ENCODE results near the gene PTGER2.

DNA sequence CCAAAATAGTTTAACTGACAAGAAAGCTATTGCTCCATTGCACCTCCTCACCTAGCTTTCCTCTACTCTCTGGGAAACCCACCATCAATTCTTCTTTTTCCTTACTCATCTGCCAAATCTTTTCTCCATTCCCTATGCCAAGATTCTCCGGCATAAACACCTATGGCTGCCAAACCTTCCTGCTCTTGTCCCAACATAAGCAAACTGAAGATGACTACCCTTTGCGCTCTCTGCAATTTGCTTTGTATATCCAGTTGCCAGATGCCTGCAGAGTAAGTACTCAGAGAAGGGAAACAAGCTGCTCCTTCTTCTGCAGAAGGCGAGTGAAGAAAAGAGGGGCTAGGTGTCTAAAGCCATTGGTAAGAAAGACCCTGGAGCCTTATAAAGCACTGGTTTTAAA is 11.5 kb downstream of the PTGER2 start:
- TF ChIP-seq ZNF274 (IDR thresholded peaks at IDR 0.05; ENCODE audit: low read depth, low read length) (no peak), YY1 (IDR thresholded peaks at IDR 0.05; ENCODE audit: insufficient read depth, insufficient read length) (no peak)

Data from NT2/D1 (cell line).